H9 (cell line): ENCODE measurements around the gene CEP128. TPM values are rescaled to one million over a fixed set of nuclear protein-coding genes. Genes with fewer than 3 reads are reported as not detected.

Experiments used
- DNase-seq: peaks from one replicate; pipeline ENCODE4 v3.0.0-alpha.2; 2017
- H2AFZ ChIP-seq: one replicate; pipeline ENCODE4 v1.6.1; 2013; ENCODE audit warnings: mild to moderate bottlenecking, low read length, control low read depth, moderate library complexity
- H2AK5ac ChIP-seq: 2 replicates; pipeline ENCODE4 v1.6.1; 2013; ENCODE audit warnings: low read length, control low read depth, mixed read lengths; ENCODE audit not compliant: insufficient read length
- H2BK120ac ChIP-seq: one replicate; pipeline ENCODE4 v1.6.1; 2013; ENCODE audit warnings: low read depth, mild to moderate bottlenecking, low read length, control low read depth, inconsistent platforms; ENCODE audit not compliant: poor library complexity, severe bottlenecking
- H2BK12ac ChIP-seq: 2 replicates; pipeline ENCODE4 v1.6.1; 2013; ENCODE audit warnings: low read length, control low read depth, mixed read lengths, low read depth; ENCODE audit not compliant: insufficient read length
- H2BK15ac ChIP-seq: 2 replicates; pipeline ENCODE4 v1.6.1; 2013; ENCODE audit warnings: low read depth, low read length, control low read depth
- H2BK20ac ChIP-seq: one replicate; pipeline ENCODE4 v1.6.1; 2013; ENCODE audit warnings: low read depth, mild to moderate bottlenecking, low read length, control low read depth, inconsistent platforms; ENCODE audit not compliant: poor library complexity, severe bottlenecking
- H2BK5ac ChIP-seq: 2 replicates; pipeline ENCODE4 v1.6.1; 2013; ENCODE audit warnings: low read length, control low read depth, mixed read lengths; ENCODE audit not compliant: insufficient read length
- H3K14ac ChIP-seq: 2 replicates; pipeline ENCODE4 v1.6.1; 2013; ENCODE audit warnings: low read length, control low read depth; ENCODE audit not compliant: insufficient read depth
- H3K18ac ChIP-seq: 2 replicates; pipeline ENCODE4 v1.6.1; 2013; ENCODE audit warnings: low read depth, mild to moderate bottlenecking, mixed read lengths, low read length, control low read depth; ENCODE audit not compliant: insufficient read length
- H3K23ac ChIP-seq: 2 replicates; pipeline ENCODE4 v1.6.1; 2013; ENCODE audit warnings: low read length, control low read depth, mixed read lengths, low read depth; ENCODE audit not compliant: insufficient read length
- H3K23me2 ChIP-seq: 2 replicates; pipeline ENCODE4 v1.6.1; 2013; ENCODE audit warnings: low read depth, mild to moderate bottlenecking, mixed read lengths, low read length, control low read depth; ENCODE audit not compliant: insufficient read length, poor library complexity, severe bottlenecking
- H3K27ac ChIP-seq: 2 replicates; pipeline ENCODE4 v1.5.1; 2013; ENCODE audit warnings: low read length, control low read depth, mixed read lengths, low read depth; ENCODE audit not compliant: insufficient read length
- H3K27me3 ChIP-seq: 2 replicates; pipeline ENCODE4 v1.6.1; 2013; ENCODE audit warnings: low read length, control low read depth, inconsistent platforms; ENCODE audit not compliant: insufficient read depth
- H3K4ac ChIP-seq: 2 replicates; pipeline ENCODE4 v1.6.1; 2013; ENCODE audit warnings: low read depth, mild to moderate bottlenecking, control low read depth, inconsistent platforms, low read length, moderate library complexity
- H3K4me1 ChIP-seq: 2 replicates; pipeline ENCODE4 v1.6.1; 2013; ENCODE audit warnings: low read length, control low read depth, inconsistent platforms; ENCODE audit not compliant: insufficient read depth
- H3K4me2 ChIP-seq: 2 replicates; pipeline ENCODE4 v1.6.1; 2013; ENCODE audit warnings: low read length, control low read depth, mixed read lengths; ENCODE audit not compliant: insufficient read length, insufficient read depth
- H3K56ac ChIP-seq: 2 replicates; pipeline ENCODE4 v1.6.1; 2013; ENCODE audit warnings: low read depth, mild to moderate bottlenecking, mixed read lengths, low read length, control low read depth; ENCODE audit not compliant: insufficient read length
- H3K79me1 ChIP-seq: 2 replicates; pipeline ENCODE4 v1.6.1; 2013; ENCODE audit warnings: low read depth, mild to moderate bottlenecking, moderate library complexity, low read length, control low read depth, inconsistent platforms; ENCODE audit not compliant: insufficient read depth, poor library complexity, severe bottlenecking
- H3K79me2 ChIP-seq: 2 replicates; pipeline ENCODE4 v1.6.1; 2013; ENCODE audit warnings: low read length, control low read depth, inconsistent platforms; ENCODE audit not compliant: insufficient read depth
- H3K9ac ChIP-seq: 2 replicates; pipeline ENCODE4 v1.6.1; 2013; ENCODE audit warnings: low read length, control low read depth, mixed read lengths; ENCODE audit not compliant: insufficient read length; ENCODE audit errors: extremely low read depth
- H3K9me3 ChIP-seq: one replicate; pipeline ENCODE4 v1.6.1; 2013; ENCODE audit warnings: low read depth, low read length, inconsistent platforms; ENCODE audit not compliant: control insufficient read depth
- H3T11ph ChIP-seq: one replicate; pipeline ENCODE4 v1.6.1; 2013; ENCODE audit warnings: mild to moderate bottlenecking, low read length, control low read depth, inconsistent platforms
- H4K20me1 ChIP-seq: one replicate; pipeline ENCODE4 v1.6.1; 2013; ENCODE audit not compliant: control insufficient read depth, insufficient read length, insufficient read depth
- H4K5ac ChIP-seq: 2 replicates; pipeline ENCODE4 v1.6.1; 2013; ENCODE audit warnings: low read depth, mild to moderate bottlenecking, mixed read lengths, low read length, control low read depth; ENCODE audit not compliant: insufficient read length
- H4K8ac ChIP-seq: replicated peaks from 2 replicates; pipeline ENCODE4 v1.6.1; 2013; ENCODE audit warnings: low read length, control low read depth, mixed read lengths, low read depth; ENCODE audit not compliant: insufficient read length
- H4K91ac ChIP-seq: 2 replicates; pipeline ENCODE4 v1.6.1; 2013; ENCODE audit warnings: low read depth, mild to moderate bottlenecking, moderate library complexity, mixed read lengths, low read length, control low read depth; ENCODE audit not compliant: insufficient read length
- H3K27ac Mint-ChIP-seq, 3 experiments: 2 replicates in 2 of 3; 3 replicates in 1 of 3; pipeline ENCODE4 v1.8.0; 2020 to 2021; ENCODE audit warnings: mixed read lengths in 3 of 3, mild to moderate bottlenecking in 1 of 3, moderate library complexity in 1 of 3
- H3K27me3 Mint-ChIP-seq: 2 replicates; pipeline ENCODE4 v1.8.0; 2021; ENCODE audit warnings: low read depth, mild to moderate bottlenecking, moderate library complexity, mixed read lengths
- H3K36me3 Mint-ChIP-seq, 3 experiments: 2 replicates in 2 of 3; 3 replicates in 1 of 3; pipeline ENCODE4 v1.8.0; 2020 to 2021; ENCODE audit warnings: low read depth in 3 of 3, mixed read lengths in 3 of 3; ENCODE audit not compliant: insufficient read depth in 1 of 3
- H3K4me1 Mint-ChIP-seq, 2 experiments: 2 replicates each; pipeline ENCODE4 v1.8.0; 2020; ENCODE audit warnings: mixed read lengths in 2 of 2
- H3K4me3 Mint-ChIP-seq, 2 experiments: 2 replicates in 1 of 2; 3 replicates in 1 of 2; pipeline ENCODE4 v1.8.0; 2020 to 2021; ENCODE audit warnings: mild to moderate bottlenecking in 2 of 2, mixed read lengths in 2 of 2, moderate library complexity in 1 of 2
- H3K9me3 Mint-ChIP-seq, 2 experiments: 2 replicates in 1 of 2; 3 replicates in 1 of 2; pipeline ENCODE4 v1.8.0; 2020; ENCODE audit warnings: mild to moderate bottlenecking in 2 of 2, mixed read lengths in 2 of 2, moderate library complexity in 1 of 2
- CTCF ChIP-seq: fragments of 200-600 bp; sonication (generic); conservative IDR thresholded peaks from 3 replicates; pipeline ENCODE4 v1.8.0; 2021; ENCODE audit warnings: antibody characterized with exemption, mild to moderate bottlenecking
- WGBS: extraction: QIAGEN DNeasy Blood & Tissue Kit; methylation state at CpG from one replicate; pipeline ENCODE4 v1.1.7; 2013; ENCODE audit warnings: missing lambda C conversion rate, low lambda C conversion rate, mixed read lengths; ENCODE audit not compliant: insufficient read length; ENCODE audit errors: extremely low coverage; 5-methylcytosine and 5-hydroxymethylcytosine counted together
- total RNA-seq: library from RNA; stranded (reverse); gene quantifications from 2 replicates; pipeline ENCODE4 v1.2.1, GENCODE V29; 2021

Gene CEP128
- total RNA-seq, 1 experiment from 2014 or later, result 16.3 TPM

GRCh38 chr14:80781972-80782367 lies 159.6 kb downstream of the CEP128 start:
- no peak for TF ChIP-seq CTCF
- Histone ChIP-seq H2AK5ac (no peak overlapping the region), H2BK120ac (no peak overlapping the region), H3K79me2 (no peaks in the 10 kb centered on the region), H3K4ac (no peak overlapping the region), H4K8ac (no peak overlapping the region), H3T11ph (no peak overlapping the region), H3K9ac (no peak overlapping the region), H3K56ac (no peak overlapping the region), H3K14ac (no peak overlapping the region), H3K27me3 (no peaks in the 10 kb centered on the region), H2BK12ac (no peak overlapping the region), H3K23ac (no peak overlapping the region), H4K20me1 (no peaks in the 10 kb centered on the region), H2BK15ac (no peak overlapping the region), H3K9me3 (no peaks in the 10 kb centered on the region), H3K4me2 (no peak overlapping the region), H3K4me1 (no peaks in the 10 kb centered on the region), H3K27ac (no peak overlapping the region), H2AFZ (no peak overlapping the region), H2BK5ac (no peak overlapping the region), H3K23me2 (no peaks in the 10 kb centered on the region), H4K91ac (no peak overlapping the region), H3K79me1 (no peaks in the 10 kb centered on the region), H3K18ac (no peak overlapping the region), H4K5ac (no peak overlapping the region), H2BK20ac (no peak overlapping the region)
- Mint-ChIP-seq H3K27me3 (no peaks in the 10 kb centered on the region), H3K4me3 (no peak overlapping the region), H3K4me1 (no peaks in the 10 kb centered on the region), H3K27ac (no peak overlapping the region), H3K36me3 (peaks cover 0 to 3% (median 0%) of the 10 kb centered on the region in 3 experiments; a peak in 3 of 7 replicates), H3K9me3 (no peaks in the 10 kb centered on the region)
- no CpG with 5 or more reads among the region's 1 CpG for WGBS
- DNase-seq, result no peak
